ENCODE data around the gene CIAPIN1.
"Not testable (repeated sequence)": the region's sequence is repeated elsewhere in the genome, so short reads cannot be mapped to it uniquely, and the experiment has no call there.

DNA sequence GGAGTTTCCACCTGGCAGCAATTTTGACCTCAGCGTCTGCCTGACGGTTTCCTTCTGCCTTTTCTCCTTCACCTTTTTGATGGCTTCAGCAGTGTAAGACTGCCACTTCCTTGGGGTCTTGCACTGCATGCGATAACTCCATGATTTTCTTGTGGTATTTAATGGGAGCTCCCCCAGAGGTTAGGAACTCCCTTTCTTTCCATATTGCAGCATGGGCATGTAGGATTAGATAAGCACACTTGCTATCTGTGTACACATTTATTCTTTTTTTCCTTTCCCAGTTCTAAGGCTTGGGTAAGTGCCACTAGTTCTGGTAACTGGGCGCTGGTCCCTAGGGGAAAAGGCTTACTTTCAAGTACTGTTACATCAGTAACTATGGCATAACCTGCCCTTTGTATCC is 49.7 kb downstream of the CIAPIN1 start:
- TF ChIP-seq, protein P1, sequence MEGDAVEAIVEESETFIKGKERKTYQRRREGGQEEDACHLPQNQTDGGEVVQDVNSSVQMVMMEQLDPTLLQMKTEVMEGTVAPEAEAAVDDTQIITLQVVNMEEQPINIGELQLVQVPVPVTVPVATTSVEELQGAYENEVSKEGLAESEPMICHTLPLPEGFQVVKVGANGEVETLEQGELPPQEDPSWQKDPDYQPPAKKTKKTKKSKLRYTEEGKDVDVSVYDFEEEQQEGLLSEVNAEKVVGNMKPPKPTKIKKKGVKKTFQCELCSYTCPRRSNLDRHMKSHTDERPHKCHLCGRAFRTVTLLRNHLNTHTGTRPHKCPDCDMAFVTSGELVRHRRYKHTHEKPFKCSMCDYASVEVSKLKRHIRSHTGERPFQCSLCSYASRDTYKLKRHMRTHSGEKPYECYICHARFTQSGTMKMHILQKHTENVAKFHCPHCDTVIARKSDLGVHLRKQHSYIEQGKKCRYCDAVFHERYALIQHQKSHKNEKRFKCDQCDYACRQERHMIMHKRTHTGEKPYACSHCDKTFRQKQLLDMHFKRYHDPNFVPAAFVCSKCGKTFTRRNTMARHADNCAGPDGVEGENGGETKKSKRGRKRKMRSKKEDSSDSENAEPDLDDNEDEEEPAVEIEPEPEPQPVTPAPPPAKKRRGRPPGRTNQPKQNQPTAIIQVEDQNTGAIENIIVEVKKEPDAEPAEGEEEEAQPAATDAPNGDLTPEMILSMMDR (IDR thresholded peaks at IDR 0.05): not testable (repeated sequence)
- TF ChIP-seq POLR2A, EP300, POLR2AphosphoS5 (IDR thresholded peaks at IDR 0.05): not testable (repeated sequence)
